ENCODE data around the gene KCNK10.

GRCh38 chr14:88296351-88296750 lies 26.7 kb downstream of the KCNK10 start:
- TF ChIP-seq YY1 (IDR thresholded peaks at IDR 0.05; ENCODE audit: insufficient read depth, insufficient read length) (no peak), ZNF274 (IDR thresholded peaks at IDR 0.05; ENCODE audit: low read depth, low read length) (no peak), SUZ12 (IDR thresholded peaks at IDR 0.05; ENCODE audit: extremely low read depth, insufficient read depth, insufficient read length) (no peak)
